ENCODE measurements around the gene POTEM.
"Not testable (repeated sequence)": the region's sequence is repeated elsewhere in the genome, so short reads cannot be mapped to it uniquely, and the experiment has no call there.

- not testable (repeated sequence) for TF ChIP-seq CTCF (conservative IDR thresholded peaks at IDR 0.05; ENCODE audit: low read depth, low read length); EZH2 (IDR thresholded peaks at IDR 0.05; ENCODE audit: borderline replicate concordance, low read depth, low read length, poor library complexity, severe bottlenecking)
These were observed 47.2 kb upstream of the POTEM start for GRCh38 chr14:18920052-18920451.
